ENCODE data around the gene MCM3AP. TPM values are rescaled to one million over a fixed set of nuclear protein-coding genes. Genes with fewer than 3 reads are reported as not detected.

MCM3AP gene
- total and polyA plus RNA-seq, 8 donors, result 77.4 to 106 (median 94.9) TPM

GRCh38 chr21:46219591-46220239 is 65.7 kb downstream of the MCM3AP start:
- Histone ChIP-seq H3K27ac (no peak overlapping the region), H3K36me3 (peaks cover 0 to 82% of the 10 kb centered on the region in 2 donors), H3K4me1 (peaks cover 0 to 18% of the 10 kb centered on the region in 2 donors), H3K4me3 (no peak overlapping the region), H3K9me3 (no peaks in the 10 kb centered on the region), H3K27me3 (no peaks in the 10 kb centered on the region)
- DNase-seq, result peak in 2 of 4 donors; percentile 49 to 77
- intact Hi-C loops (cut with DNase I), result no loop called here
- no peak for TF ChIP-seq CTCF (IDR thresholded peaks at IDR 0.05)
- peak; percentile 28 for ATAC-seq

- no peak for DNase-seq
- Histone ChIP-seq H3K4me1 (peaks cover 0 to 11% of the 10 kb centered on the region in 2 donors), H3K36me3 (peaks cover 0 to 88% of the 10 kb centered on the region in 2 donors), H3K27ac (no peak overlapping the region), H3K4me3 (no peak overlapping the region), H3K27me3 (no peaks in the 10 kb centered on the region), H3K9me3 (no peaks in the 10 kb centered on the region)
- no peak for TF ChIP-seq CTCF (IDR thresholded peaks at IDR 0.05)
- intact Hi-C loops (cut with DNase I), result no loop called here
- no peak for ATAC-seq
Observed at GRCh38 chr21:46218906-46219590, 66.4 kb downstream of the MCM3AP start.

- peak in 1 of 4 donors; percentile 70 for DNase-seq
- intact Hi-C loops (cut with DNase I), result no loop called here
- H3K4me3 ChIP-seq, result no peak overlapping the region
- no peak for TF ChIP-seq CTCF (IDR thresholded peaks at IDR 0.05)
- no peaks in the 10 kb centered on the region for H3K27me3 ChIP-seq
- peaks cover 0 to 9% of the 10 kb centered on the region in 2 donors for H3K4me1 ChIP-seq
- no peak for ATAC-seq
- no peaks in the 10 kb centered on the region for H3K9me3 ChIP-seq
- peaks cover 0 to 96% of the 10 kb centered on the region in 2 donors for H3K36me3 ChIP-seq
- H3K27ac ChIP-seq, result no peak overlapping the region
Observed at GRCh38 chr21:46217511-46218196, 67.8 kb downstream of the MCM3AP start.

- no peaks in the 10 kb centered on the region for H3K9me3 ChIP-seq
- no peak for ATAC-seq
- H3K4me3 ChIP-seq, result no peak overlapping the region
- intact Hi-C loops (cut with DNase I), result no loop called here
- peaks cover 0 to 96% of the 10 kb centered on the region in 2 donors for H3K36me3 ChIP-seq
- DNase-seq, result no peak
- no peaks in the 10 kb centered on the region for H3K27me3 ChIP-seq
- peaks cover 0 to 4% of the 10 kb centered on the region in 2 donors for H3K4me1 ChIP-seq
- no peak for TF ChIP-seq CTCF (IDR thresholded peaks at IDR 0.05)
- no peak overlapping the region for H3K27ac ChIP-seq
Observed at GRCh38 chr21:46216132-46216747, 69.2 kb downstream of the MCM3AP start.

Measured in left lung (tissue), 10 donors.